HG03558 (cell line): Measurements from ENCODE around the gene UVSSA.

ENCODE experiments used
- ATAC-seq: cut with Tn5 transposase; IDR thresholded peaks from one replicate; pipeline ENCODE4 v1.9.1; 2021; ENCODE audit warnings: moderate number of reproducible peaks; ENCODE audit not compliant: unreplicated experiment; ENCODE audit errors: extremely low read depth

The UVSSA gene

GRCh38 chr4:1346781-1347409, at the start of gene UVSSA:
UVSSA (plus strand) TSS chr4:1347208; CDS start chr4:1348092, 884 bp downstream.
- peak; percentile 91 for ATAC-seq

- no peak for ATAC-seq
These were observed 49.3 kb upstream of the UVSSA start for GRCh38 chr4:1297456-1298325.

- ATAC-seq = no peak
These were observed 48.5 kb upstream of the UVSSA start for GRCh38 chr4:1298461-1298860.

- no peak for ATAC-seq
These were observed 47.6 kb upstream of the UVSSA start for GRCh38 chr4:1299301-1299860.

GRCh38 chr4:1300466-1301455, 46.2 kb upstream of the UVSSA start:
- no peak for ATAC-seq

- no peak for ATAC-seq
These were observed 44.8 kb upstream of the UVSSA start for GRCh38 chr4:1302159-1302558.

- no peak for ATAC-seq
These were observed 41.7 kb upstream of the UVSSA start for GRCh38 chr4:1305261-1305711.

- ATAC-seq = no peak
These were observed 41.1 kb upstream of the UVSSA start for GRCh38 chr4:1305781-1306455.

GRCh38 chr4:1307951-1308735, 38.9 kb upstream of the UVSSA start:
- no peak for ATAC-seq

GRCh38 chr4:1309261-1310010, 37.6 kb upstream of the UVSSA start:
- ATAC-seq = no peak

GRCh38 chr4:1310031-1310795, 36.8 kb upstream of the UVSSA start:
- no peak for ATAC-seq

GRCh38 chr4:1310796-1311631, 36.0 kb upstream of the UVSSA start:
- ATAC-seq = no peak

GRCh38 chr4:1312821-1313640, 34.0 kb upstream of the UVSSA start:
- no peak for ATAC-seq

GRCh38 chr4:1315306-1315705, 31.7 kb upstream of the UVSSA start:
- ATAC-seq = no peak

- ATAC-seq = no peak
These were observed 31.0 kb upstream of the UVSSA start for GRCh38 chr4:1315836-1316536.
